IMR-90 (cell line): ENCODE results near the gene HRH2. TPM values are rescaled to one million over a fixed set of nuclear protein-coding genes. Genes with fewer than 3 reads are reported as not detected.

Experiments used
- ATAC-seq: fragments of 200-7000 bp; cut with Tn5 transposase; 2 replicates; pipeline ENCODE4 v1.9.1; 2020; ENCODE audit warnings: low read depth, mild to moderate bottlenecking, moderate library complexity
- BruUV-seq: library from RNA; stranded (reverse); fragments of 400-500 nt; replicated peaks from 2 replicates; lab custom pipeline; 2021; lab: Mats Ljungman, UMichigan
- CTCF ChIA-PET: fragments of 300-600 bp; formaldehyde crosslinking; extraction: SDS; loops from one replicate; lab custom pipeline; 2021; ENCODE audit warnings: antibody characterized with exemption; lab: Yijun Ruan, JAX
- POLR2A ChIA-PET: fragments of 300-600 bp; sonication (Branson Sonifier 250); formaldehyde crosslinking; loops from one replicate; lab custom pipeline; 2022; ENCODE audit warnings: antibody characterized with exemption; ENCODE audit not compliant: unreplicated experiment; lab: Charles Lee
- DNase-seq: peaks from one replicate; pipeline ENCODE4 v3.0.0; 2013
- H2AFZ ChIP-seq: replicated peaks from 2 replicates; pipeline ENCODE3; 2013; ENCODE audit warnings: low read length, mild to moderate bottlenecking; ENCODE audit not compliant: poor library complexity
- H2AK5ac ChIP-seq: 2 replicates; pipeline ENCODE4 v1.6.1; 2013; ENCODE audit warnings: low read depth, low read length, inconsistent platforms
- H2AK9ac ChIP-seq: replicated peaks from 2 replicates; pipeline ENCODE3; 2013; ENCODE audit warnings: mild to moderate bottlenecking, low read depth, low read length, moderate library complexity; ENCODE audit not compliant: poor library complexity
- H2BK120ac ChIP-seq: 2 replicates; pipeline ENCODE4 v1.6.1; 2013; ENCODE audit warnings: low read depth, low read length, inconsistent platforms
- H2BK15ac ChIP-seq: 3 replicates; pipeline ENCODE4 v1.6.1; 2013; ENCODE audit warnings: low read depth, low read length, inconsistent platforms
- H2BK20ac ChIP-seq: 2 replicates; pipeline ENCODE4 v1.6.1; 2013; ENCODE audit warnings: low read depth, mild to moderate bottlenecking, inconsistent platforms, low read length, moderate library complexity
- H2BK5ac ChIP-seq: 2 replicates; pipeline ENCODE4 v1.6.1; 2013; ENCODE audit warnings: mild to moderate bottlenecking, low read depth, low read length, inconsistent platforms; ENCODE audit not compliant: poor library complexity, severe bottlenecking
- H3K14ac ChIP-seq: replicated peaks from 2 replicates; pipeline ENCODE4 v1.6.1; 2013; ENCODE audit warnings: low read depth, low read length, inconsistent platforms
- H3K18ac ChIP-seq: 2 replicates; pipeline ENCODE4 v1.6.1; 2013; ENCODE audit warnings: low read depth, low read length, control low read depth
- H3K23ac ChIP-seq: 2 replicates; pipeline ENCODE4 v1.6.1; 2013; ENCODE audit warnings: low read depth, low read length, inconsistent platforms
- H3K27ac ChIP-seq: 2 replicates; pipeline ENCODE4 v1.5.1; 2013; ENCODE audit warnings: mild to moderate bottlenecking, control low read depth, low read length; ENCODE audit not compliant: insufficient read depth
- H3K27me3 ChIP-seq: 2 replicates; pipeline ENCODE4 v1.6.1; 2013; ENCODE audit warnings: low read length; ENCODE audit not compliant: control insufficient read depth, insufficient read depth
- H3K36me3 ChIP-seq: 2 replicates; pipeline ENCODE4 v1.6.1; 2013; ENCODE audit warnings: low read length, mixed read lengths; ENCODE audit not compliant: control insufficient read depth, insufficient read depth
- H3K4ac ChIP-seq: 2 replicates; pipeline ENCODE4 v1.6.1; 2013; ENCODE audit warnings: low read depth, low read length, inconsistent platforms
- H3K4me1 ChIP-seq: 2 replicates; pipeline ENCODE4 v1.6.1; 2013; ENCODE audit warnings: low read length, mixed read lengths; ENCODE audit not compliant: control insufficient read depth, insufficient read depth
- H3K4me2 ChIP-seq: 2 replicates; pipeline ENCODE4 v1.6.1; 2013; ENCODE audit warnings: low read depth, mild to moderate bottlenecking, control low read depth, low read length, moderate library complexity
- H3K4me3 ChIP-seq: 2 replicates; pipeline ENCODE4 v1.5.1; 2013; ENCODE audit warnings: low read depth, mild to moderate bottlenecking, control low read depth, low read length, moderate library complexity; ENCODE audit not compliant: insufficient read depth
- H3K56ac ChIP-seq: 2 replicates; pipeline ENCODE4 v1.6.1; 2013; ENCODE audit warnings: low read length, inconsistent platforms; ENCODE audit not compliant: insufficient read depth; ENCODE audit errors: extremely low read depth
- H3K79me1 ChIP-seq, 2 experiments: 2 replicates each; pipeline ENCODE4 v1.6.1; 2013; ENCODE audit warnings: low read length in 2 of 2, inconsistent platforms in 1 of 2, low read depth in 1 of 2
- H3K9ac ChIP-seq: 2 replicates; pipeline ENCODE4 v1.6.1; 2013; ENCODE audit warnings: low read depth, low read length, control low read depth
- H3K9me1 ChIP-seq: 2 replicates; pipeline ENCODE4 v1.6.1; 2013; ENCODE audit warnings: low read length, inconsistent platforms; ENCODE audit not compliant: insufficient read depth
- H3K9me3 ChIP-seq: 2 replicates; pipeline ENCODE4 v1.6.1; 2013; ENCODE audit warnings: low read length; ENCODE audit not compliant: control insufficient read depth, insufficient read depth
- H4K20me1 ChIP-seq: 2 replicates; pipeline ENCODE4 v1.6.1; 2013; ENCODE audit warnings: low read length, inconsistent platforms; ENCODE audit not compliant: insufficient read depth
- H4K5ac ChIP-seq: 2 replicates; pipeline ENCODE4 v1.6.1; 2013; ENCODE audit warnings: mild to moderate bottlenecking, low read depth, low read length, control low read depth
- H4K8ac ChIP-seq, 2 experiments: 2 replicates each; pipeline ENCODE4 v1.6.1; 2013; ENCODE audit warnings: low read depth in 2 of 2, low read length in 2 of 2, control low read depth in 1 of 2, inconsistent platforms in 1 of 2
- H4K91ac ChIP-seq: 2 replicates; pipeline ENCODE4 v1.6.1; 2013; ENCODE audit warnings: low read depth, low read length, inconsistent platforms; ENCODE audit not compliant: insufficient read depth
- BHLHE40 ChIP-seq: fragments of 150-350 bp; IDR thresholded peaks from 2 replicates; pipeline ENCODE4 v1.6.1; 2016; ENCODE audit warnings: mild to moderate bottlenecking, low read depth, low read length
- CEBPB ChIP-seq: IDR thresholded peaks from 2 replicates; pipeline ENCODE4 v1.6.1; 2012; ENCODE audit warnings: low read depth, low read length, improper control_type of control experiment
- CHD1 ChIP-seq: IDR thresholded peaks from 2 replicates; pipeline ENCODE4 v1.6.1; 2012; ENCODE audit warnings: low read depth, low read length, improper control_type of control experiment
- CTCF ChIP-seq: conservative IDR thresholded peaks from 2 replicates; pipeline ENCODE4 v1.5.1; 2012; ENCODE audit warnings: mild to moderate bottlenecking, low read depth, low read length, improper control_type of control experiment
- ELK1 ChIP-seq: fragments of 150-350 bp; IDR thresholded peaks from 2 replicates; pipeline ENCODE4 v1.6.1; 2016; ENCODE audit warnings: low read depth, mild to moderate bottlenecking, low read length, moderate library complexity, borderline replicate concordance
- FOS ChIP-seq: fragments of 150-350 bp; IDR thresholded peaks from 2 replicates; pipeline ENCODE4 v1.6.1; 2016; ENCODE audit warnings: low read depth, low read length
- MAFK ChIP-seq: IDR thresholded peaks from 2 replicates; pipeline ENCODE4 v1.6.1; 2012; ENCODE audit warnings: low read depth, low read length, improper control_type of control experiment
- MAZ ChIP-seq: IDR thresholded peaks from 2 replicates; pipeline ENCODE4 v1.6.1; 2012; ENCODE audit warnings: low read depth, mild to moderate bottlenecking, low read length, improper control_type of control experiment, moderate library complexity, borderline replicate concordance
- MXI1 ChIP-seq: IDR thresholded peaks from 2 replicates; pipeline ENCODE4 v1.6.1; 2012; ENCODE audit warnings: low read depth, mild to moderate bottlenecking, low read length, moderate library complexity, borderline replicate concordance
- NFE2L2 ChIP-seq: fragments of 150-350 bp; IDR thresholded peaks from 2 replicates; pipeline ENCODE4 v1.6.1; 2016; ENCODE audit warnings: low read depth, mild to moderate bottlenecking, low read length
- RAD21 ChIP-seq: IDR thresholded peaks from 2 replicates; pipeline ENCODE4 v1.6.1; 2012; ENCODE audit warnings: low read length, improper control_type of control experiment
- RCOR1 ChIP-seq: IDR thresholded peaks from 2 replicates; pipeline ENCODE4 v1.6.1; 2012; ENCODE audit warnings: mild to moderate bottlenecking, low read length, improper control_type of control experiment; ENCODE audit not compliant: insufficient replicate concordance
- RFX5 ChIP-seq: IDR thresholded peaks from 2 replicates; pipeline ENCODE4 v1.8.0; 2012; ENCODE audit warnings: low read depth, mild to moderate bottlenecking, low read length, moderate library complexity
- SMC3 ChIP-seq: fragments of 150-350 bp; IDR thresholded peaks from 2 replicates; pipeline ENCODE4 v1.6.1; 2016; ENCODE audit warnings: low read depth, mild to moderate bottlenecking, antibody characterized with exemption, low read length, moderate library complexity
- WGBS, 2 experiments: methylation state at CpG; one replicate each; pipeline versions ENCODE4 v1.1.5 to v1.1.7; 2013; ENCODE audit warnings: missing lambda C conversion rate in 2 of 2; ENCODE audit not compliant: insufficient read length in 1 of 2; ENCODE audit errors: extremely low coverage in 2 of 2; 5-methylcytosine and 5-hydroxymethylcytosine counted together
- dilution Hi-C: fragments of 300-500 bp; cut with HindIII; formaldehyde crosslinking; loops from one replicate; pipeline ENCODE4 v1.14.3; 2018; ENCODE audit warnings: low sequenced_read_pairs; ENCODE audit not compliant: unreplicated experiment
- in situ Hi-C: fragments of 300-500 bp; cut with MboI; formaldehyde crosslinking; loops from 3 replicates; pipeline ENCODE4 v1.14.3; 2019; ENCODE audit warnings: low sequenced_read_pairs, inconsistent platforms, mixed read lengths
- intact Hi-C: fragments of 100-400 bp; cut with micrococcal nuclease; formaldehyde crosslinking; loops from 2 replicates; pipeline ENCODE4 v1.10.0; 2022
- polyA plus RNA-seq, 3 experiments: library from polyadenylated mRNA; depleted of rRNA; stranded (reverse); fragments of >200 nt; gene quantifications; 2 replicates each; pipeline ENCODE4 v1.2.3, GENCODE V29; 2012; ENCODE audit warnings: low replicate concordance in 1 of 3
- total RNA-seq: library from RNA; depleted of rRNA; stranded (reverse); fragments of >200 nt; gene quantifications from 2 replicates; pipeline ENCODE4 v1.2.3, GENCODE V29; 2012
- TF ChIP-seq, protein P1 (sequence below): fragments of 150-350 bp; IDR thresholded peaks from 2 replicates; pipeline ENCODE4 v1.6.1; 2017; ENCODE audit warnings: mild to moderate bottlenecking, antibody characterized with exemption, low read length, low read depth

Gene HRH2
- total and polyA plus RNA-seq, 2 of the 4 experiments (the other 2 are of a cell fraction): not detected

- no peaks in the 10 kb centered on the region for H3K36me3 ChIP-seq
Observed at GRCh38 chr5:175752826-175753535, 95.1 kb downstream of the HRH2 start.

More at GRCh38 chr5:175752826-175753535, 95.1 kb downstream of the HRH2 start:
- dilution Hi-C loops: no loop called here
- no peak overlapping the region for H3K23ac ChIP-seq
- POLR2A ChIA-PET: no interaction called here
- no TSS peak for BruUV-seq
- H3K4me3 ChIP-seq: no peak overlapping the region
- H2AK5ac ChIP-seq: no peak overlapping the region
- H3K56ac ChIP-seq: no peak overlapping the region
- no peaks in the 10 kb centered on the region for H3K27me3 ChIP-seq
- no peaks in the 10 kb centered on the region for H3K4me1 ChIP-seq
- H3K18ac ChIP-seq: no peak overlapping the region
- no peak overlapping the region for H3K4ac ChIP-seq
- no peak overlapping the region for H3K4me2 ChIP-seq
- no peaks in the 10 kb centered on the region for H3K9me3 ChIP-seq
- intact Hi-C loops: no loop called here
- CTCF ChIA-PET: no interaction called here
- no peak overlapping the region for H4K5ac ChIP-seq
- no peaks in the 10 kb centered on the region for H3K79me1 ChIP-seq
- H2BK5ac ChIP-seq: no peak overlapping the region
- no peak overlapping the region for H3K9ac ChIP-seq
- H2BK120ac ChIP-seq: no peak overlapping the region
- H2AK9ac ChIP-seq: no peak overlapping the region
- no peak overlapping the region for H3K14ac ChIP-seq
- H3K27ac ChIP-seq: no peak overlapping the region
- whole genome bisulfite sequencing, 2 experiments: 25% methylated on average over 3 of the region's 10 CpGs; no CpG with 5 or more reads in 1 of the 2 experiments
- in situ Hi-C loops: no loop called here
- no peak overlapping the region for H2BK15ac ChIP-seq
- no peaks in the 10 kb centered on the region for H3K9me1 ChIP-seq
- H4K91ac ChIP-seq: no peak overlapping the region
- H4K20me1 ChIP-seq: no peaks in the 10 kb centered on the region
- no peak overlapping the region for H2AFZ ChIP-seq
- H2BK20ac ChIP-seq: no peak overlapping the region
- H4K8ac ChIP-seq: no peak overlapping the region
- DNase-seq (no peak), ATAC-seq (no peak)
- TF ChIP-seq BHLHE40: no peak
- no peak for TF ChIP-seq MXI1
- TF ChIP-seq SMC3: no peak
- no peak for TF ChIP-seq FOS
- TF ChIP-seq, protein P1, sequence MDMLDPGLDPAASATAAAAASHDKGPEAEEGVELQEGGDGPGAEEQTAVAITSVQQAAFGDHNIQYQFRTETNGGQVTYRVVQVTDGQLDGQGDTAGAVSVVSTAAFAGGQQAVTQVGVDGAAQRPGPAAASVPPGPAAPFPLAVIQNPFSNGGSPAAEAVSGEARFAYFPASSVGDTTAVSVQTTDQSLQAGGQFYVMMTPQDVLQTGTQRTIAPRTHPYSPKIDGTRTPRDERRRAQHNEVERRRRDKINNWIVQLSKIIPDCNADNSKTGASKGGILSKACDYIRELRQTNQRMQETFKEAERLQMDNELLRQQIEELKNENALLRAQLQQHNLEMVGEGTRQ: no peak
- TF ChIP-seq MAFK: no peak
- no peak for TF ChIP-seq CHD1
- no peak for TF ChIP-seq NFE2L2
- TF ChIP-seq CEBPB: no peak
- TF ChIP-seq RFX5: no peak
- no peak for TF ChIP-seq ELK1
- no peak for TF ChIP-seq MAZ
- no peak for TF ChIP-seq CTCF
- TF ChIP-seq RCOR1: no peak
- no peak for TF ChIP-seq RAD21
